Fibroblast of pulmonary artery (primary cell): ENCODE data around the gene SMG6.
"Not testable (repeated sequence)": the region's sequence is repeated elsewhere in the genome, so short reads cannot be mapped to it uniquely, and the experiment has no call there.

Source experiments
- DNase-seq: peaks from one replicate; pipeline ENCODE4 v3.0.0-alpha.2; 2010; ENCODE audit warnings: low read depth
- H3K4me3 ChIP-seq: replicated peaks from 2 replicates; pipeline ENCODE4 v1.5.1; 2011; ENCODE audit warnings: low read depth, mild to moderate bottlenecking, control low read depth, low read length, moderate library complexity
- TF ChIP-seq, protein P1 (sequence below): IDR thresholded peaks from 2 replicates; pipeline ENCODE4 v1.5.1; 2011; ENCODE audit warnings: mild to moderate bottlenecking, control low read depth, low read length, inconsistent platforms; ENCODE audit errors: missing control alignments

SMG6 gene

DNA sequence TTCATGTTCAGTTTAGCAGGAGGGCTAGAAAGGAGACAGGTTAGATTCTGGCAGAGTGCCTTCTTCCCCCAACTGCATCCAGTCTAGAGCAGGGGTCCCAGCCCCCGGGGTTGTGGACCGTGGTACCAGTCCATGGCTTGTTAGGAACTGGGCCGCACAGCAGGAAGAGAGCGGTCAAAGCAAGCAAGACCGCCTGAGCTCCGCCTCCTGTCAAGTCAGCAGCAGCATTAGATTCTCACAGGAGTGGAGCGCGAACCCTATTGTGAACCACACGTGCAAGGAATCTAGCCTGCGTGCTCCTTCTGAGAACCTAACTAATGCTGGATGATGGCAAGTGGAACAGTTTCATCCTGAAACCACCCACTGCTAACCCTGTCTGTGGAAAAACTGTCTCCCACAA lies 153.7 kb downstream of the SMG6 start:
- H3K4me3 ChIP-seq: no peak overlapping the region
- TF ChIP-seq, protein P1, sequence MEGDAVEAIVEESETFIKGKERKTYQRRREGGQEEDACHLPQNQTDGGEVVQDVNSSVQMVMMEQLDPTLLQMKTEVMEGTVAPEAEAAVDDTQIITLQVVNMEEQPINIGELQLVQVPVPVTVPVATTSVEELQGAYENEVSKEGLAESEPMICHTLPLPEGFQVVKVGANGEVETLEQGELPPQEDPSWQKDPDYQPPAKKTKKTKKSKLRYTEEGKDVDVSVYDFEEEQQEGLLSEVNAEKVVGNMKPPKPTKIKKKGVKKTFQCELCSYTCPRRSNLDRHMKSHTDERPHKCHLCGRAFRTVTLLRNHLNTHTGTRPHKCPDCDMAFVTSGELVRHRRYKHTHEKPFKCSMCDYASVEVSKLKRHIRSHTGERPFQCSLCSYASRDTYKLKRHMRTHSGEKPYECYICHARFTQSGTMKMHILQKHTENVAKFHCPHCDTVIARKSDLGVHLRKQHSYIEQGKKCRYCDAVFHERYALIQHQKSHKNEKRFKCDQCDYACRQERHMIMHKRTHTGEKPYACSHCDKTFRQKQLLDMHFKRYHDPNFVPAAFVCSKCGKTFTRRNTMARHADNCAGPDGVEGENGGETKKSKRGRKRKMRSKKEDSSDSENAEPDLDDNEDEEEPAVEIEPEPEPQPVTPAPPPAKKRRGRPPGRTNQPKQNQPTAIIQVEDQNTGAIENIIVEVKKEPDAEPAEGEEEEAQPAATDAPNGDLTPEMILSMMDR: no peak

DNA sequence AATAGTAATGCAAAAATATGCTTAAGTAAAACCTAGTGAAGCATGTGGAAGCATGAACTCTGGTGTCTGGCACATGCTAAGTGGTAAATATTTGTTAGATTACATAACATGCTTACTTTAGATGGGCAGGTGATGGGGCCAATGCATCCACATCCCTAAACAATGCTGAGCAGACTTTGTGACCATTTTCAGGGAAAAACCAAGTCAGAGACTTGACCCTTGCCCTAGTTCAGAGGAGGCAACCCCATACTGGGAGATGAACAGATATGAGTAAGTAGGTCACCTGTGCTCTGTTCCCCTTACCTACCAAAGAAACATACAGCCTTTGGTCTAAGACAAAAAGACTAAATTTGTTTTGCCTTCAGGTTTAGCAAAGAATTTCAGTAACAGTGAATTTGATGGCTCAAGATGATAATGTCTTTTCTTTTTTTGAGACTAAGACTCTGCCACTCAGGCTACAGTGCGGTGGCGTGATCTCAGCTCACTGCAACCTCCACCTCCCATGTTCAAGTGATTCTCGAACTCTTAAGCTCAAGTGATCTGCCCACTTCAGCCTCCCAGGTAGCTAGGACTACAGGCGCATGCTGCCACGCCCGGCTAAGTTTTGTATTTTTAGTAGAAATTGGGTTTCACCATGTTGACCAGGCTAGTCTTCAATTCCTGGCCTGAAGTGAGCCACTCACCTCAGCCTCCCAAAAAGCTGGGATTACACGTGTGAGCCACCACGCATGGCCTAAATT lies 157.3 kb downstream of the SMG6 start:
- no peak overlapping the region for H3K4me3 ChIP-seq
- no peak for DNase-seq
- TF ChIP-seq, protein P1: no peak

More for the DNA sequence above, 153.7 kb downstream of the SMG6 start:
- DNase-seq: no peak

DNA sequence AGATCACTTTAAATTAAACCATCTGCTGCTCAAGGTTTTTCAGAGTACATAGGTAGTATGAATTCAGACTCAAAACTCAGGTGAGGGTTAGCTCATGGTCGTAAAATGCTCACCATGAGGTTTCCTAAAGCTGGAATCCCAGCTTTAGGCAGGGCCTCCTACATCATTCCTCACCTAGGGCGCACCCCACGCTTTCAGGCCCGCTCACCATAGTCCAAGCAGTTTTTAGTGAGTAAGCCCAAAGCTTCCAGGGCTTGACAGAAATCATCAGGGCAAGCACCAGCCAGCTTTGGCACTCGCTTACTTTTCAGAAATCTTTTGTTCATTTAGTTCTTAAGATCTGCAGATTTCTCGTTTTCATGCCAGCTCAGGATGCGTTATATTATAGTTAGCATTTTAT lies 158.9 kb downstream of the SMG6 start:
- DNase-seq: no peak
- TF ChIP-seq, protein P1: no peak

DNA sequence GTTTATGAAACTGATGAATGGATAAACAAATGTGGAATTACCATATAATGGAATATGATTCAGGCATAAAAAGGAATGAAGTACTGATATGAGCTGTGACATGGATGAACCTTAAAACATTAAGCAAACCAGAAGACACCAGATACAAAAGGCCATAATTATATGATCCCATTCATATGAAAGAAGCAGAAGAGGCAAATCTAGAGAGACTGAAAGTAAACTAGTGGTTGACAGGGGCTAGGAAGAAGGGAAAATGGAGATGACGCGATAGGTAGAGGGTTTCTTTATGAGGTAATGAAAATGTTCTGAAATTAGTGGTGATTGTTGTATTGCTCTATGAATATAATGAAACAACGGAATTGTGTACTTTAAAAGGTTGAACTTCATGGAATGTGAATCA lies 160.3 kb downstream of the SMG6 start:
- no peak for DNase-seq
- TF ChIP-seq, protein P1: no peak
- no peak overlapping the region for H3K4me3 ChIP-seq

More for the DNA sequence above, 158.9 kb downstream of the SMG6 start:
- no peak overlapping the region for H3K4me3 ChIP-seq

DNA sequence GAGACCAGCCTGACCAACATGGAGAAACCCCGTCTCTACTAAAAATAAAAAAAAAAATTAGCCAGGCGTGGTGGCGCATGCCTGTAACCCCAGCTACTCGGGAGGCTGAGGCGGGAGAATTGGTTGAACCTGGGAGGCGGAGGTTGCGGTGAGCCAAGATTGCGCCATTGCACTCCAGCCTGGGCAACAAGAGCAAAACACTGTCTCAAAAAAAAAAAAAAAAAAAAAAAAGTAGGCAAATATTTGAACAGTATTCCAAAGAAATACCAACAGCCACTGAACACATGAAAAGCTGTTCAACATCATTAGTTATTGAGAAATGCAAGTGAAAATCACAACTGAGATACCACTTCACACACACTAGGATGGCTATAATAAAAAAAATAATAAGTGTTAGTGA lies 160.9 kb downstream of the SMG6 start:
- not testable (repeated sequence) for H3K4me3 ChIP-seq, DNase-seq

DNA sequence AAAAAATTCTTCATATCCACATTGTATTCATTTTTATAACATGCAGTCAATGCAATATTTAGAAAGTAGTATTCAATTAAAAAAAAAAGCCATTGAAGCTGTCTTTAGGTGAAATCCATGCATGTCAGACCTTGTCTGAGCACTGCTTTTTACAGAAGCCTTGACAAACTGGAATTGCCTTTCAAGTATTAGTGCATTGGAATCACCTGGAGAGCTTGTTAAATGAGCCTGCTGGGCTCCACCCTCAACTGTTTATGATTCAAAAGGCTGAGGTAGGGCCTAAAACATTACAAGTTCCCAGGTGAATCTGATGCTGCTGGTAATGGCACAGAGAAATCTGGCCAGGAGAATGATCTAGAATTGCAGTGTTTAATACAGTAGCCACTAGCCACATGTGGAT lies 162.9 kb downstream of the SMG6 start:
- no peak for DNase-seq
- no peak overlapping the region for H3K4me3 ChIP-seq
- TF ChIP-seq, protein P1: no peak

DNA sequence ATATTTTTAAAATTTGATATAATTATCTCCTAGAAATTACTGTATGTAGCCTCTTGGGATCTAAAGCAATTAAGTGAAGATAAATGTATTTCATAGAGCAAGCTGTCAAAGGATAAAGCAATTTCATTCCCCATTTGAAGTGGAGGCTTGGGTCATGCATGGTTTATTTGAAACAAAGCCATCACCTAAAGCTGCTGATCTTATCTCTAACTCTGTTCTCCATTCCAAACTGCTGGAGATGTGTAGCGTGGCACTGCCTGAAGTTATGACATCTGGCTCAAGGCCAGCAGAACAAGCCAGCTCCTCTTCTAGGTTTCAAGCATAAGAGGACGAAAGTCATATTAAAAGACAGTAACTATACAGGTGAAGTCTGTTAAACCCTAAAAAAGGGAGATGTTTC lies 164.8 kb downstream of the SMG6 start:
- peak; percentile 59 for DNase-seq
- TF ChIP-seq, protein P1: no peak
- H3K4me3 ChIP-seq: no peak overlapping the region
